G401 (cell line): ENCODE measurements around the gene CLIP4. TPM values are rescaled to one million over a fixed set of nuclear protein-coding genes. Genes with fewer than 3 reads are reported as not detected.
A peak's percentile ranks its signal among the peaks of the same experiment; 100 is the strongest.

Experiments
- DNase-seq: peaks from one replicate; pipeline ENCODE4 v3.0.0-alpha.2; 2015; ENCODE audit warnings: low spot score
- in situ Hi-C: cut with HindIII; loops from 2 replicates; pipeline ENCODE4 v1.10.0; 2016; ENCODE audit warnings: low sequenced_read_pairs, mixed read lengths
- total RNA-seq: library from RNA; depleted of rRNA; stranded (reverse); fragments of >200 nt; shearing (Covaris generic); gene quantifications from 2 replicates; pipeline ENCODE4 v1.2.3, GENCODE V29; 2014; rRNA removed

CLIP4 gene, protein sequence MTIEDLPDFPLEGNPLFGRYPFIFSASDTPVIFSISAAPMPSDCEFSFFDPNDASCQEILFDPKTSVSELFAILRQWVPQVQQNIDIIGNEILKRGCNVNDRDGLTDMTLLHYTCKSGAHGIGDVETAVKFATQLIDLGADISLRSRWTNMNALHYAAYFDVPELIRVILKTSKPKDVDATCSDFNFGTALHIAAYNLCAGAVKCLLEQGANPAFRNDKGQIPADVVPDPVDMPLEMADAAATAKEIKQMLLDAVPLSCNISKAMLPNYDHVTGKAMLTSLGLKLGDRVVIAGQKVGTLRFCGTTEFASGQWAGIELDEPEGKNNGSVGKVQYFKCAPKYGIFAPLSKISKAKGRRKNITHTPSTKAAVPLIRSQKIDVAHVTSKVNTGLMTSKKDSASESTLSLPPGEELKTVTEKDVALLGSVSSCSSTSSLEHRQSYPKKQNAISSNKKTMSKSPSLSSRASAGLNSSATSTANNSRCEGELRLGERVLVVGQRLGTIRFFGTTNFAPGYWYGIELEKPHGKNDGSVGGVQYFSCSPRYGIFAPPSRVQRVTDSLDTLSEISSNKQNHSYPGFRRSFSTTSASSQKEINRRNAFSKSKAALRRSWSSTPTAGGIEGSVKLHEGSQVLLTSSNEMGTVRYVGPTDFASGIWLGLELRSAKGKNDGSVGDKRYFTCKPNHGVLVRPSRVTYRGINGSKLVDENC
- 1.2 and 6.2 TPM in 2 replicates for total RNA-seq

DNA sequence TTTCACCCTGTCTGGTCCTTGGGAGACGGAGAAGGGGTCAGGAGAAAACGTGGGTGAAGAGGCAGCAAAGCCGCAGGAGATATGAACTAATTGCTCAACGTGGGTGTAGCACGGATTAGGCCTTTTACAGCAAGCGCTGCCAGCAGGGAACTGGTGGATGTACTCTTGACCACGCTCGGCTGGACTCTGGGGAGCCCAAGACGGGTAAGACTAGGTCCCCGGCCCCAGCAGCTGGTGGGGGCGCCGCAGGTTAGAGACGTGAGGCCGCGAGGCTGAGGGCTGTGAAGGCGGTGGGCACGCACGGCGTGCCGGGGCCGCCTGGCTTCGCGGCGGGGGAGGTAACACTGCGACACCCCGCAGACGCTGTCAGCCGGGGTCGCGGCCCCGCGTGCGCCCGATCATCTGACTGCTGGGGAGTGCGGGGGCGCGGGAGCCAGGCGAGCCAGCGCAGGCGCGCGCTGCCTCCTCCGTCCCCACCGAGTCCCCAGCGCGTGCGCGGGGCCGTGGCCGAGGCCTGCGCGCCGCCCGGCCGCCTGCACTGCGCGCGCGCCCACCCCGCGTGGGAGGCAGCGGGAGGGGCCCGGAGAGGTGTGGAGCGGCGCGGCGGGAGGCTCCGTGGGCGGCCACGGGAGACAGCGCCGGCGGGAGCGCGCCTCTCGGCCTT lies at the start of gene CLIP4:
TSS of gene CLIP4 (plus strand) at position 470 of the 664 bp plus-strand sequence. CDS start 5,974 bp downstream, outside the sequence.
- DNase-seq: peak; percentile 65
- in situ Hi-C loops: no loop called here

DNA sequence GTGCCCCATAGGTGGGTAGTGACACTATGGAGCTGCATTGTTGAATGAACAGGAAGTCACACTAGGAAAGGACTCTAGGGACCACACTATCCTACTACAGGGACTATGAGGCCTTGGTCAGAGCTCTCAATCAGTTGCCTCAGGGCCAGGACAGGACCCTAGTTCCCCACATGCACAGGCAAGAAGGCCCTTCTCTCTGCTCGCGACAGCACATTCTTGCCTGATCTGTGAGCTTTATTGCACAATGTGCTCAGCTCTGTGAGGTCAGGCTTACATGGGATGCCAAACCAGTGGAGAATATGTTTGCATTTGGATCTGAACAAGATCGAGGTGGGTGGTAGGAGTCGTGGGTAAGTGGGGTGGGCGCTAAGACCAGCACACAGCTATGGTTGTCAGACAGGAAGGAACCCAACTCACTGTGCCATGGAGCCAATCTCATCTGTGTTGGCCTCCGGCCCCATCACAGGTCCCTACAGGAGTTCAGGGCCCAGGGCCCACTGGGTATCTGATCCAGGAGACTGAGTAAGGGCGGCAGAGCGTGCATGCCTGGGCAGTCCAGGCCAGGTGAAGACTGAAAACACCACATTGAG lies 48.8 kb upstream of the CLIP4 start:
- DNase-seq: no peak
- in situ Hi-C loops: no loop called here

DNA sequence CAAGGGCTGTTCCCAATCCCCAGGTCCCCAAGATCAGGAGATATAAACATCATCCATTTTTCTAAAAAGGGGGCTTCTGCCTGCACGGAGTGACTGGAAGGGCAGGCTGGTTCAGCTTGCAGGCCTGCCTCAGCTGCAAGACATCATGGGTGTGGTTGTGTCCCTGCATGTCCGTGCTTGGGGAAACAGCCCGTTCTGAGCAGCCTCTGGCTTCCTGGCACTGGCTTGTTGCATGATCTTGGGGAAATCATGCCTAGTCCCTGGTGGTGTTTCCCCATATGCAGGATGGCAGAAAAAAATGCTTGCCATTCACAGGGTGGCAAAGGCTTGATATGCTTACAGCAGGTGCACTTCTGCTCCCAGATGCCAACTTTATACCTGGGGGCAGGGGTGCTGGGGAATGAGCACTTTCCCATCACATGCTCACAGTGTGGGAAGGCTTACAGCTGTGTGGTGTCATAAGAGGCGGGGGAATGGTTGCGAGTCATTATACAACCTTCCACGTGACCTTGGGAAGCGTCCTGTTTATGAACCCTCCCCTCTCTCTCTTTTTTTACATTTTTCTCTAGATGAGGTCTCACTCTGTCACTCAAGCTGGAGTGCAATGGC lies 48.1 kb upstream of the CLIP4 start:
- no peak for DNase-seq
- in situ Hi-C loops: no loop called here

DNA sequence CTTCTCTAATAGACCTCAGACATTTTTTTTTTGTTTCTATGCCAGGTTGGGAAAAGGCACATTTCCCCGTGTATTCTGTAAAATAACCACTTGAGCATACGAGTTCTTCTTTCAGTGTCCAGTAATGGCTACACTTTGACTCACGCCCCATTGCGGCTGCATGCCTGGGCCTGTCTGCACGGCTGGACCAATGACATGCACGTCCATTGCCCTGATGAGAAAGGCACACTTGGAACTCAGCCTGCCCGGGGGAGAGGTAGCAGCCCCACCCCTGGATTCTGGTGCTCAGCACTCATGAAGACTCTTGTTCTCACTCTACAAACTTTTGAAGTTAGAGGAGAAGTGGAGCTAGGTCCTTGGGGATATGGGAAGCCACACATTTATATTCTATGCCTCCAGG lies 46.7 kb upstream of the CLIP4 start:
- in situ Hi-C loops: no loop called here
- DNase-seq: no peak

DNA sequence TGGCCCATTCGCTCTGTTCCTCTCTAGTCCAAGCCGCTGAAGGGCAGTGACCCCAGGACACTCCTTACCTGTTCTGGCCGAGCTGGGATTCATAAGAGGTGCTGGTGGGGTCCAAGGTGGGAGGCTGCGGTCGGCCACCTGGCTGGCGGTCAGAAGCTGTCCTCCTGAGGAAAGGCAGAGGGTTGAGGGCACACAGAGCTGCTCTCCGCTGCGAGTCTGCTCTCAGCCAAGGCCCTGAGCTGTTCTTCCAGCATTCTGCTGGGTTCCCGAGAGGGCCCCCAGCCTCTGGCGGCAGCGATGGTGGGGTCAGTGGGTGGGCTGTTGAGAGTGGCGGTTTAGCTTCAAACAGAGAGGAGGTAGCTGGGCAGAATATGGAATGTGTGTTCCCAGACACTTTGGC lies 44.7 kb upstream of the CLIP4 start:
- DNase-seq: no peak
- in situ Hi-C loops: no loop called here

DNA sequence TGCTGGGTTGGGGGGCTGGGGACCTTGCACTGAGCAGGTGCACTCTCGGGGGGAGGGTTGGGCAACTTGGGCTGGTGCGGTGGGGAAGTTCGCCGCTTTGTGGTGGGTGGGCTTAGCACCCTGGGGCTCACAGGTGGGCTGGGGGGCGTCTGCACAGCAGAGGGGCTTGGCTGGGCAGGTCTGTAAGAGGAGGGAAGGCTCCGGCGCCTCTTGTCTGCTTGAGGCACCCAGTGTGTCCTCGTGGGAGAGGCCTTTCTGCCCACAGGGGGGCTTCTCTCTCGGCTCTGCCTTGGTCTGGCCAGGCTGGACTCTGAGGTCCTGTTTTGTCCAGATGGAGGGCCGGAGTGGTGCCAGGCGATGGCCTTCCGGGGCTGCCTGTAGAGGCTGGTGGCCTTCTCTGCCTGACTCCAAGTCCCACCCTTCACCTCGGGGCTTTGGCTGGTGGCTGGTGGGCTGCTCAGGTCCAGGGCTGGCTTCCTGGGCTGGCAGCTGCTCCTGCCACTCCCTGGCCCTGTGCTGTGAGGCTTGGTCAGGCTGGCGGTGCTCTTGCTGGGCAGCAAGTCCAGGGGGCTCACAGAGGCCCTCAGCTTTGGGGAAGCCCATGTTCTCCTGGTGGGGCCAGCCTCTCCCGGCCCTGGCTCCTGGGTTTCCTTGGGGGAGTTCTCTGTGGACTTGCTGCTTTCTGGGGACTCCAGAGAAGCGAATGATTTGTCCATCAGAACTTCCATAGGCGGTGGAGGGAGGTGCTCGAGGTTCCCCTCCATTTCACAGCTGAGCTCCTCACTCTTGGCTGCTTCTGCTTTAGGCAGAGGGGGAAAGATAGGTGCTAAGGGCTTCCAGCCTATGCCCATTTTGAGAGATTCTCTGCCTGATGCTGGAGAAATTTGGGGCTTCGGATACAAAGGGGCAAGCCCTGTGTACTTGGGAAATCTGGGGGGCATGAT lies 43.9 kb upstream of the CLIP4 start:
- in situ Hi-C loops: no loop called here

DNA sequence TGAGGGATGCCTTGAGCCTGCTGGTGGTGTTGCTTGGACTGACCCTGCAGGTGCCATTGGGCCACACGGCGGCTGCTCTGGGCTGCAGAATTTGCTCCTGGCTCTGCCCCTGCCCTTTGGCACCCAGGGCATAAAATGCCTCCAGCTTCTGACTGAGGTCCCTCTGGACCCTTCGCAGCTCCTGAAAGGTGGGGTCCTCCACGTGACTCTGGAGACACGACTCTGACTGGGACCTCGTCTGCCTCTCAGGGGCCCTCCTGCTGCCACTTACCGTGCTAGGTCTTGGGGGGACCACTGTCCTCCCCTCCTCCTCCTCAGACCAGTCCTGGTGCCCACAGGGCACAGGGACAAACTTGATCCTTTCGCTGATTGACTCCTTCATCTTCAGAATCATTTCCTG lies 43.0 kb upstream of the CLIP4 start:
- no peak for DNase-seq
- in situ Hi-C loops: no loop called here

More for the DNA sequence above, 43.9 kb upstream of the CLIP4 start:
- no peak for DNase-seq

DNA sequence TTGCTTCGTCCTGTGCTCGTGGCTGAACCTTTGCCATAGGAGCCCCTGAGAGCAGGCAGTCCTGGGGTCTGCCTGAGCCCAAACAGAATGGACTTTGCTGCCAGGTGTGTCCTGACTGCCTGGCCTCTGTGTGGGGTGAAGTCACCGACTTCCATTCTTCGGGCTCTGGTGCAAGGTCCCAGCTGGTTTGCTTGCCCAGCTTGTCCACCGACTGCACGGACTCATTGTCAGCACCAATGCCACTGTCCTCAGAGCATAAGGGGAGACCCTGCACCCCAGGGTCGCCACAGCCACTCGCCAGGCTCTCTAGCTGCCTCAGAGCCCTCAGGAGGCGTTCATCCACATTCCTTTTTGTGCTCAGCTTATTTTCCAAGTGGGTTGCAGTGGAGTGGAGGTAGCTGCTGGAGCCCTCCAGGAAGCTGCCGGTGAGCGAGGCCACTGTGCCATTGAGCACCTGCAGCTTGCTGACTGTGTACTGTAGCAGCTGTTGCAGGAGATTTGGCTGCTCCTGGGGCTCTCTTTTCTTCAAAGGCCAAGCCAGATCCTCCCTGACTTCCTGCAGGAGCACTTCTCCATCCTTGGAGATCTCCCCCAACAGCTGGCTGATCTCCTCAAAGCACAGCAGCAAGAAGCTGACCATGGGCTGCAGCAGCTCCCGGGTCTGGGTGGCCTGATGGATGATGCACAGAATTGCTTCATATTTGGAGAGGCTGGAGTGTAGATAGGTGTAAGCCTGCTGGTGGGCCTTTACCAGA lies 42.1 kb upstream of the CLIP4 start:
- DNase-seq: no peak
- in situ Hi-C loops: no loop called here

DNA sequence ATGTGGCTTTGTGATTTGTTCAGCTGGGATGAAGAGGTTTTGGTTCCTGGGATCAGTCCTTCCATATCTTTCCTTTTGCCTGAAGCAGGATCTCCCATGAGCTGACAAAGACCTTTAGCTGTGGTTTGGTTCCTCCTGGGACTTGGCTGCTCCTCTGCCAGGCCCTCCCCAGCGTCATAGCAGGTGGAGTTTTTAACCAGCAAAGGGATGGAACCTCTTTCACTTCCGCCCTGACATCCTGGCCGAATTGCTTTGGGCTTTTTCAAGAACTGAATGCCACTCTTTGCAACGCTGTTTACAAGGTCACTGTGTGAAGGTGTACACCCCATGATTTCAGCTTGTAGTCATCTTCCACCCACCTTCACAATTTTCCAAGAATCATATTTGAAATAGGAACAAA lies 41.3 kb upstream of the CLIP4 start:
- in situ Hi-C loops: no loop called here

DNA sequence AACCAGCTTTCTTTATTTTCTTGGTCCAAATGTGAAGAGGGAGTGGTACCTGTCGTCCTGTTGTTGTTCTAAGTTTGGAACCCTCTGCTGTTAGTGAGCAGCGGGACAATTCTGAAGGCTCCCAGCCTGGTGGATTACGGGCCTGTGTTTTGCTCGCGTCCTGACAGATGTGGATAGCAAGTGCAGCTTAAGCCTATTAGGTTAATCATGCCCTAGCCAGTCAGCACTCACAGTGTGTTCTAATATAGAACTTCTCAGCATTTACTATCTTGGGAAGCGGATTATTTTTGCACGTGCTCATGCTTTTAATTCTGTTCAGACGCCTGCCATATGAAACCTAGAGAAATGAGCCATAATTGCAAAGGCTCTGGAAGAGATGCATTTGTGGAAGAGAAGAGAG lies 40.8 kb upstream of the CLIP4 start, which contains the start of gene PCARE:
TSS of gene PCARE (minus strand) at position 113 of the 400 bp plus-strand sequence. CDS start 262 bp downstream, outside the sequence.
- DNase-seq: no peak
- in situ Hi-C loops: no loop called here

More for the DNA sequence above, 41.3 kb upstream of the CLIP4 start:
- DNase-seq: no peak

DNA sequence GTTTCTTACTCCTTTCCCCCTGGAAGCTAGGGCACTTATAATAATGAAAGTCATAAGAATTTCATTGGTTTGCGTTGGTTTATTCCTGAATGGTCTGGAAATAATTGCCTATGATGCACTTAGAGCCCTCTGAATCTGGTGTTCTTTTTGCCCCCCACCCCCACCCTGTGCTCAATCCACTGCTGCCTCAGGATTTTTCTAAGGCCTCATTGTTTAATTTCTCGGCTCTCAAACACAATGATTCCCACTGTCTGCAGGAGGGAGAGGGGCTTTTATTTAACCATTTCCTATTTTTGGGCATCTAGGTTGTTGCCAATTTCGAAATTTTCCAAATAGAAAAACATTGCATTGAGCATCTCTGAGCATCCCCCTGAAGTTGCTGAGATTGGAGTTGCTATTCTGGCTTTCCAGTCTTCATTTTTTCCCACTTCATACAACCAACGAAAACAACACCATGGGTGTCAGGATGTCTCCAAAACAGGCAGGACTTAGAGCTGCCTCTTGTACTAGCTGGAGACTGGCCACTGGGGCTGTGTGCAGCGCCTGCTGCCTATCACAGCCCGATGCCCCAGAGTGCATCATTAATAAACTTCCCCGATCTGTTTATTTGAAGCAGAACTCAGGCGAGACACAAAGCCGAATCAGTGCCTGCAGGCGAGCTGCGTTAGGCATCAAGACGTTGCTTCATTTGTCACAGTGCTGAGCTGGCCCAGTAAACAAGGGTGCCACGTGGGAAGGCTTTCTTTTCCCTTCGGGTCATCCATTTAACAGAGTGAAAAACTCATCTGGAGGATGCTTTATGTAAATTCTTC lies 39.1 kb upstream of the CLIP4 start:
- DNase-seq: peak; percentile 23
- in situ Hi-C loops: no loop called here

DNA sequence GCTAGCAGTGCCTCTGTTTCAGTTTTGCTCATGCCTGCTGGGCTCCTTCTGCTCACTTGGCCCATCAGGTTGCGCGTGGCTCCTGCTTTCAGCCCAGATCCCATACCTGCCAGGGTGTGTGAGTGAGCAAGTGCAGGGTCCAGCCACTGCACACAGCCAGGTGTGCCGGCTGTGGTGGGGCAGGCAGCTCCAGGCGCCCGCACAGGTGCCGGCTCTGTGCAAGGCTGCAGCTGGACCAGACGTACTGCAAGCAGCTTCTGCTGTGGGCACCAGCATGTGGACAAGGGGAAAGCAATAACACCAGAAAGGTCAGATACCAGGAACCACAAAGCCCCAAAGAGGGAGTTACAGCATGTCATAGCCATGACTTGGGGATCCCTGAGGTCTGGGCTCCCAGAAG lies 35.3 kb upstream of the CLIP4 start:
- in situ Hi-C loops: no loop called here
- DNase-seq: no peak

DNA sequence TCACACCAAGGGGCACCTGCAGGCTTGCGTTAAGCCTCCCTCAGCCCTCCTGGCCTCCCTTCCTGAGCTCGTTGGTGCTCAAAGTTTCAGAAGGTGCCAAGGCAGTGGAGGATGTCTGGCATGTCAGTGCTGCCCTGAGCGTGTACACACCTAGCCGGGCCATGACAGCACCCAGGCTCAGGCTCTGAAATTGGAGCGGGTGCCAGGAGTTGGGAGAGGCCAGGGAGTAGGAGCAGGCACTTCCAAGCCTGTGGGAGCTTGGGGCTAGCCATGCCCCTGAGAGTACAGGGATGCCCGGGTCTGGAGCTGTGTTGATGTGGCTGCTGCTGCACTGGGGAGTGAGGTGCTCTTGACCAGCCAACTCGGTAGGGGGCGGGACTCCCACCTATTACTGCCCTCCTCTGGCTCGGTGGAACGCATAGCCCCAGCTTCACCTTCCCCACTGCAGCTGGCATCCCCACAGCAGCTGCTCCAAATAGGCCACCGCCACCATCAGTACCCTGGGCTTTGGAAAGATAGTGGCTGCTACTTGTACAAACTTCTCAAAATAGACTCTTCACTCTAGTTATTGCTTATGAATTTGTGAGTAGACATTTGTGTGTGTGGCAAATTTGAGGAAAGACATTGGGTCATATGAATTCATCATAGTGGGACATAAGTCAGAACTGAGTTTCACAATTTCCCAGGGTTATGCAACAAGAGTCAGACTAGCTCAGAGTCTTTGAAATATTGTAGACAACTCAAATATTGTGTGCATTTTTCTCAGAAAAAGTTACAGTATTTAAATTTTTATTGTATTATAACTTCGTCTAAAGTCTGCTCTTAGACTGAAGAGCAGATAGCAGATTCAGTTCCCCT lies 34.1 kb upstream of the CLIP4 start:
- no peak for DNase-seq
- in situ Hi-C loops: no loop called here

DNA sequence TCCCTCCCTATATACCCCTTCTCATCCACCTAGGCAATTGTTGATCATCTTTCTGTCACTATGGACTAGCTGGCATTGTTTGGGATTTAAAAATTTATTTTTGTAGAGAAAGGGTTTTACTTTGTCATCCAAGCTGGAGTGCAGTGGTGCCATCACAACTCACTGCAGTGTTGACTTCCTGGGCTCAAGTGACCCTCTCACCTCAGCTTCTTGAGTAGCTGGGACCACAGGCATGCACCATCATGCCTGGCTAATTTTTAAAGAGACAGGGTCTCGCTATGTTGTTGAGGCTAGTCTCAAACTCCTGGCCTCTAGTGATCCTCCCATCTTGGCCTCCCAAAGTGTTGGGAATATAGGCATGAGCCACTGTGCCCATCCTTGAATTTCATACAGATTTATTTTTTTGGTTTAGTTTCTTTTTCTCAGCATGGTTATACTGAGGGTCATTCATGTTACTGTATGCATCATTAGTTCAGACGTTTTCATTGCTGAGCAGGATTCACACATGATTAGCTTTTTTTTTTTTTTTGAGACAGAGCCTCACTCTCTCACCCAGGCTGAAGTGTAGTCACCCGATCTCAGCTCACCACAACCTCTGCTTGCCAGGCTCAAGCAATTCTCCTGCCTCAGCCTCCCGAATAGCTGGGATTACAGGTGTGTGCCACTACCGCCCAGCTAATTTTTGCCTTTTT lies 32.3 kb upstream of the CLIP4 start:
- in situ Hi-C loops: no loop called here

DNA sequence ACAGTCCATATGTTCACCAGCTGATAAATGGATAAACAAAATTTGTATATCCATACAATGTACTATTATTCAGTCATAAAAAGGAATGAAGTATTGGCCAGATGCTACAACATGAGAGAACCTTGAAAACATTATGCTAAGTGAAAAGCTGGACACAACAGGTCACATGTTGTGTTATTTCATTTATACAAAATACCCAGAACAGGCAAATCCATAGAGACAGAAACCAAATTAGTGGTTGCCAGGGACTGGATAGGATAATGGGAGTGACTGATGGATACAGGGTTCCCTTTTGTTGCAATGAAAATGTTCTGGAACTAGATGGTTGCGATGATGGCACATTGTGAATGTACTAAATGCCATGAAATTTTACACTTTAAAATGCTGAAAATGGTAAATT lies 30.7 kb upstream of the CLIP4 start:
- in situ Hi-C loops: no loop called here
- no peak for DNase-seq

More for the DNA sequence above, 32.3 kb upstream of the CLIP4 start:
- DNase-seq: no peak
